K562 (cell line): Measurements from ENCODE around the gene ORC1. TPM values are rescaled to one million over a fixed set of nuclear protein-coding genes. Genes with fewer than 3 reads are reported as not detected.

Source experiments
- AFF1 ChIP-seq, 2 experiments: fragments of 450-650 bp; IDR thresholded peaks; 2 replicates each; pipeline ENCODE4 v1.6.1; 2018; ENCODE audit warnings: mild to moderate bottlenecking in 2 of 2, low read depth in 1 of 2; ENCODE audit not compliant: partially characterized antibody in 2 of 2
- AFF4 ChIP-seq: sonication (generic); formaldehyde crosslinking; IDR thresholded peaks from 2 replicates; pipeline ENCODE4 v1.8.0; 2023; ENCODE audit warnings: mild to moderate bottlenecking, missing genetic modification reagents
- BMI1 ChIP-seq: fragments of 150-350 bp; IDR thresholded peaks from 2 replicates; pipeline ENCODE4 v1.6.1; 2014; ENCODE audit warnings: low read length
- CBX5 ChIP-seq: IDR thresholded peaks from 2 replicates; pipeline ENCODE4 v1.6.1; 2014; ENCODE audit warnings: low read depth, borderline replicate concordance
- ELF1 ChIP-seq: fragments of 200-800 bp; sonication (Bioruptor generic); IDR thresholded peaks from 2 replicates; pipeline ENCODE4 v1.6.1; 2016; ENCODE audit warnings: missing genetic modification characterization, missing compliant biosample characterization
- FUS ChIP-seq: fragments of 200-400 bp; formaldehyde crosslinking; optimal IDR thresholded peaks from 2 replicates; pipeline ENCODE3; 2017; ENCODE audit warnings: low read depth, low read length
- HCFC1 ChIP-seq: IDR thresholded peaks from 2 replicates; pipeline ENCODE4 v1.6.1; 2012; ENCODE audit warnings: low read depth, low read length, improper control_type of control experiment
- HNRNPH1 ChIP-seq: fragments of 200-400 bp; formaldehyde crosslinking; optimal IDR thresholded peaks from 2 replicates; pipeline ENCODE3; 2017; ENCODE audit warnings: low read depth, mild to moderate bottlenecking, low read length, moderate library complexity
- ILK ChIP-seq: fragments of 450-650 bp; IDR thresholded peaks from 2 replicates; pipeline ENCODE4 v1.6.1; 2016; ENCODE audit warnings: missing genetic modification characterization, low read depth, mild to moderate bottlenecking, missing compliant biosample characterization, moderate library complexity, borderline replicate concordance
- IRF2 ChIP-seq: sonication (generic); formaldehyde crosslinking; IDR thresholded peaks from 2 replicates; pipeline ENCODE4 v1.8.1; 2022; ENCODE audit warnings: mild to moderate bottlenecking, missing genetic modification reagents
- KDM4B ChIP-seq, 2 experiments: fragments of 450-650 bp in 1 of 2; sonication (generic) in 1 of 2; IDR thresholded peaks; 2 replicates each; pipeline ENCODE4 v1.6.1; 2016 to 2017; ENCODE audit warnings: borderline replicate concordance in 2 of 2, antibody characterized with exemption in 1 of 2, low read depth in 1 of 2, mild to moderate bottlenecking in 1 of 2
- MXI1 ChIP-seq: IDR thresholded peaks from 2 replicates; pipeline ENCODE4 v1.6.1; 2011; ENCODE audit warnings: low read depth, mild to moderate bottlenecking, improper control_type of control experiment, low read length
- NBN ChIP-seq: fragments of 450-650 bp; IDR thresholded peaks from 2 replicates; pipeline ENCODE4 v1.6.1; 2016; ENCODE audit warnings: low read depth, mild to moderate bottlenecking
- NFYB ChIP-seq: IDR thresholded peaks from 2 replicates; pipeline ENCODE4 v1.6.1; 2011; ENCODE audit warnings: mild to moderate bottlenecking, moderate library complexity; ENCODE audit not compliant: insufficient read length; ENCODE audit errors: extremely low read depth
- PHF20 ChIP-seq: fragments of 450-650 bp; IDR thresholded peaks from 2 replicates; pipeline ENCODE4 v1.6.1; 2018; ENCODE audit not compliant: partially characterized antibody
- RAD21 ChIP-seq, 2 experiments: fragments of 250-450 bp in 1 of 2; fragments of 450-650 bp in 1 of 2; sonication (Bioruptor Pico) in 1 of 2; formaldehyde crosslinking in 1 of 2; IDR thresholded peaks in 1 of 2; conservative IDR thresholded peaks in 1 of 2; 2 replicates each; pipeline versions ENCODE4 v1.4.0 to v1.8.0; 2020 to 2022; ENCODE audit warnings: mild to moderate bottlenecking in 2 of 2, moderate library complexity in 1 of 2
- SP2 ChIP-seq: IDR thresholded peaks from 2 replicates; pipeline ENCODE4 v1.6.1; 2011; ENCODE audit warnings: mild to moderate bottlenecking, low read depth, low read length, moderate library complexity; ENCODE audit not compliant: poor library complexity, severe bottlenecking; ENCODE audit errors: extremely low read depth
- THRAP3 ChIP-seq: fragments of 450-650 bp; IDR thresholded peaks from 2 replicates; pipeline ENCODE4 v1.6.1; 2016; ENCODE audit warnings: mild to moderate bottlenecking, inconsistent platforms, borderline replicate concordance
- ZKSCAN3 ChIP-seq: fragments of 250-450 bp; sonication (Bioruptor Pico); IDR thresholded peaks from 2 replicates; pipeline ENCODE4 v1.4.0; 2020
- ZNF134 ChIP-seq: fragments of 250-450 bp; sonication (Bioruptor Pico); conservative IDR thresholded peaks from 2 replicates; pipeline ENCODE4 v1.4.0; 2020
- ZNF184 ChIP-seq: sonication (generic); formaldehyde crosslinking; IDR thresholded peaks from 2 replicates; pipeline ENCODE4 v1.5.0; 2020; ENCODE audit warnings: missing genetic modification reagents
- polyA plus RNA-seq, 8 experiments: library from polyadenylated mRNA; depleted of rRNA in 4 of 8; stranded (reverse) in 5 of 8; unstranded in 3 of 8; fragments of >200 nt; fragmentation: Nextera tagmentation in 2 of 8; fragmentation: Illumina TruSeq in 1 of 8; extraction: Ambion mirVana in 2 of 8; extraction: Trizol in 1 of 8; gene quantifications; 2 replicates each; pipeline versions ENCODE4 v1.2.1 to v1.2.3, GENCODE V29; 2011 to 2014; ENCODE audit warnings: inconsistent platforms in 1 of 8, missing spikeins in 1 of 8
- total RNA-seq, 7 experiments: library from RNA; depleted of rRNA in 6 of 7; stranded (reverse); fragments of >200 nt in 6 of 7; fragmentation: Illumina TruSeq in 2 of 7; extraction: Trizol in 2 of 7; gene quantifications; 2 replicates each; pipeline versions ENCODE4 v1.2.1 to v1.2.3, GENCODE V29; 2011 to 2021; ENCODE audit warnings: low replicate concordance in 1 of 7

The ORC1 gene
- total and polyA plus RNA-seq, 9 of the 15 experiments (the other 6 are each of a cell fraction or from before 2014, with no cell fraction given): 26.4 to 91.6 (median 69.7) TPM

- TF ChIP-seq ELF1 (tag) (peak; percentile 47), HNRNPH1 (no peak), NBN (peak; percentile 56; the same call in 1 of the 2 replicates), AFF4 (CRISPR knock-in tag) (no peak; the same call in 1 of the 2 replicates), AFF1 (IDR thresholded peaks at IDR 0.05; ENCODE audit: low read depth in 1 of 2, partially characterized antibody in 2 of 2) (peak; percentile 28 to 51), KDM4B (IDR thresholded peaks at IDR 0.05; ENCODE audit: borderline replicate concordance in 2 of 2, low read depth in 1 of 2) (0 out of 4 replicates have a peak, but pooled peaks of 1 of the 2 experiments have one; percentile 2), CBX5 (no peak), BMI1 (no peak), MXI1 (0 out of 2 replicates have a peak, but pooled peaks have one; percentile 14), FUS (no peak), ZKSCAN3 (CRISPR knock-in tag) (no peak), HCFC1 (peak; percentile 44; the same call in 1 of the 2 replicates), ZNF134 (CRISPR knock-in tag) (no peak), ILK (tag) (no peak), SP2 (no peak), ZNF184 (CRISPR knock-in tag) (no peak), PHF20 (peak; percentile 59), IRF2 (CRISPR knock-in tag) (no peak), THRAP3 (peak; percentile 19; the same call in 1 of the 2 replicates), RAD21 (CRISPR knock-in tag; conservative IDR thresholded peaks at IDR 0.05 in 1 of 2, IDR thresholded peaks at IDR 0.05 in 1 of 2) (no peak), NFYB (no peak)
Measured at GRCh38 chr1:52403566-52404115, 582 bp downstream of the ORC1 start (continued).
